ENCODE data around the gene SBF2.
"Not testable (repeated sequence)": the region's sequence is repeated elsewhere in the genome, so short reads cannot be mapped to it uniquely, and the experiment has no call there.

SBF2 gene

GRCh38 chr11:9969068-9969467, 325.0 kb downstream of the SBF2 start:
- no peaks in the 10 kb centered on the region for H3K4me1 Mint-ChIP-seq (ENCODE audit: low read depth)
- no peak overlapping the region for H3K27ac Mint-ChIP-seq
- no peaks in the 10 kb centered on the region for H3K27me3 Mint-ChIP-seq
- H3K4me3 Mint-ChIP-seq: no peak overlapping the region
- H3K9me3 Mint-ChIP-seq (ENCODE audit: low read depth): no peaks in the 10 kb centered on the region
- peaks cover 4% of the 10 kb centered on the region for H3K36me3 Mint-ChIP-seq

GRCh38 chr11:9962722-9963121, 331.3 kb downstream of the SBF2 start:
- H3K9me3 Mint-ChIP-seq (ENCODE audit: low read depth): no peaks in the 10 kb centered on the region
- peaks cover 20% of the 10 kb centered on the region for H3K36me3 Mint-ChIP-seq
- H3K27me3 Mint-ChIP-seq: no peaks in the 10 kb centered on the region
- no peaks in the 10 kb centered on the region for H3K4me1 Mint-ChIP-seq (ENCODE audit: low read depth)
- H3K27ac Mint-ChIP-seq: no peak overlapping the region
- H3K4me3 Mint-ChIP-seq: no peak overlapping the region

GRCh38 chr11:9957072-9957471, 336.9 kb downstream of the SBF2 start:
- no peaks in the 10 kb centered on the region for H3K27me3 Mint-ChIP-seq
- no peak overlapping the region for H3K27ac Mint-ChIP-seq
- H3K4me1 Mint-ChIP-seq (ENCODE audit: low read depth): no peaks in the 10 kb centered on the region
- no peak overlapping the region for H3K4me3 Mint-ChIP-seq
- H3K36me3 Mint-ChIP-seq: peaks cover 18% of the 10 kb centered on the region
- H3K9me3 Mint-ChIP-seq (ENCODE audit: low read depth): no peaks in the 10 kb centered on the region

- no peaks in the 10 kb centered on the region for H3K9me3 Mint-ChIP-seq (ENCODE audit: low read depth)
- H3K4me1 Mint-ChIP-seq (ENCODE audit: low read depth): no peaks in the 10 kb centered on the region
- no peak overlapping the region for H3K4me3 Mint-ChIP-seq
- H3K27ac Mint-ChIP-seq: no peak overlapping the region
- H3K36me3 Mint-ChIP-seq: peaks cover 18% of the 10 kb centered on the region
- no peaks in the 10 kb centered on the region for H3K27me3 Mint-ChIP-seq
These were observed 337.5 kb downstream of the SBF2 start for GRCh38 chr11:9956483-9956882.

- Mint-ChIP-seq H3K27ac (no peak overlapping the region), H3K36me3 (peaks cover 16% of the 10 kb centered on the region), H3K4me3 (no peak overlapping the region), H3K27me3 (no peaks in the 10 kb centered on the region), H3K4me1 (ENCODE audit: low read depth) (no peaks in the 10 kb centered on the region), H3K9me3 (ENCODE audit: low read depth) (no peaks in the 10 kb centered on the region)
These were observed 338.6 kb downstream of the SBF2 start for GRCh38 chr11:9955391-9955790.

GRCh38 chr11:9953994-9954626, 339.9 kb downstream of the SBF2 start:
- Mint-ChIP-seq H3K9me3 (ENCODE audit: low read depth) (no peaks in the 10 kb centered on the region), H3K27ac (no peak overlapping the region), H3K4me1 (ENCODE audit: low read depth) (no peaks in the 10 kb centered on the region), H3K4me3 (no peak overlapping the region), H3K27me3 (no peaks in the 10 kb centered on the region), H3K36me3 (peaks cover 5% of the 10 kb centered on the region)

- peaks cover 2% of the 10 kb centered on the region for H3K36me3 Mint-ChIP-seq
- no peaks in the 10 kb centered on the region for H3K9me3 Mint-ChIP-seq (ENCODE audit: low read depth)
- no peak overlapping the region for H3K4me3 Mint-ChIP-seq
- no peaks in the 10 kb centered on the region for H3K4me1 Mint-ChIP-seq (ENCODE audit: low read depth)
- H3K27ac Mint-ChIP-seq: peak overlapping the region; percentile 17
- no peaks in the 10 kb centered on the region for H3K27me3 Mint-ChIP-seq
These were observed 341.4 kb downstream of the SBF2 start for GRCh38 chr11:9952511-9953196.

- Mint-ChIP-seq H3K4me1 (ENCODE audit: low read depth) (no peaks in the 10 kb centered on the region), H3K36me3 (peaks cover 6% of the 10 kb centered on the region), H3K27ac (no peak overlapping the region)
These were observed 342.2 kb downstream of the SBF2 start for GRCh38 chr11:9951807-9952206.

GRCh38 chr11:9950462-9950861, 343.6 kb downstream of the SBF2 start:
- Mint-ChIP-seq H3K4me1 (ENCODE audit: low read depth) (no peaks in the 10 kb centered on the region), H3K36me3 (peaks cover 13% of the 10 kb centered on the region), H3K27ac (no peak overlapping the region), H3K27me3 (no peaks in the 10 kb centered on the region), H3K9me3 (ENCODE audit: low read depth) (no peaks in the 10 kb centered on the region), H3K4me3 (no peak overlapping the region)

More at GRCh38 chr11:9951807-9952206, 342.2 kb downstream of the SBF2 start:
- no peaks in the 10 kb centered on the region for H3K9me3 Mint-ChIP-seq (ENCODE audit: low read depth)
- H3K4me3 Mint-ChIP-seq: no peak overlapping the region
- no peaks in the 10 kb centered on the region for H3K27me3 Mint-ChIP-seq

GRCh38 chr11:9947231-9947864, 346.7 kb downstream of the SBF2 start:
- no peak overlapping the region for H3K4me3 Mint-ChIP-seq
- peaks cover 13% of the 10 kb centered on the region for H3K36me3 Mint-ChIP-seq
- no peaks in the 10 kb centered on the region for H3K27me3 Mint-ChIP-seq
- H3K9me3 Mint-ChIP-seq (ENCODE audit: low read depth): no peaks in the 10 kb centered on the region
- no peaks in the 10 kb centered on the region for H3K4me1 Mint-ChIP-seq (ENCODE audit: low read depth)
- H3K27ac Mint-ChIP-seq: no peak overlapping the region

- H3K4me3 Mint-ChIP-seq; H3K27ac Mint-ChIP-seq; H3K27me3 Mint-ChIP-seq; H3K9me3 Mint-ChIP-seq (ENCODE audit: low read depth); H3K4me1 Mint-ChIP-seq (ENCODE audit: low read depth): not testable (repeated sequence)
- H3K36me3 Mint-ChIP-seq: peaks cover 13% of the 10 kb centered on the region
These were observed 348.3 kb downstream of the SBF2 start for GRCh38 chr11:9945680-9946079.

- no peaks in the 10 kb centered on the region for H3K9me3 Mint-ChIP-seq (ENCODE audit: low read depth)
- peaks cover 13% of the 10 kb centered on the region for H3K36me3 Mint-ChIP-seq
- H3K27ac Mint-ChIP-seq: no peak overlapping the region
- no peaks in the 10 kb centered on the region for H3K27me3 Mint-ChIP-seq
- H3K4me1 Mint-ChIP-seq (ENCODE audit: low read depth): no peaks in the 10 kb centered on the region
- no peak overlapping the region for H3K4me3 Mint-ChIP-seq
These were observed 350.5 kb downstream of the SBF2 start for GRCh38 chr11:9943386-9944110.

- Mint-ChIP-seq H3K4me1 (ENCODE audit: low read depth) (no peaks in the 10 kb centered on the region), H3K9me3 (ENCODE audit: low read depth) (no peaks in the 10 kb centered on the region), H3K36me3 (peaks cover 10% of the 10 kb centered on the region), H3K4me3 (no peak overlapping the region), H3K27ac (no peak overlapping the region), H3K27me3 (no peaks in the 10 kb centered on the region)
These were observed 352.0 kb downstream of the SBF2 start for GRCh38 chr11:9941991-9942390.

- H3K27ac Mint-ChIP-seq; H3K27me3 Mint-ChIP-seq; H3K9me3 Mint-ChIP-seq (ENCODE audit: low read depth); H3K36me3 Mint-ChIP-seq; H3K4me3 Mint-ChIP-seq; H3K4me1 Mint-ChIP-seq (ENCODE audit: low read depth): not testable (repeated sequence)
These were observed 354.9 kb downstream of the SBF2 start for GRCh38 chr11:9939150-9939549.

GRCh38 chr11:9936754-9937153, 357.3 kb downstream of the SBF2 start:
- Mint-ChIP-seq H3K4me3 (no peak overlapping the region), H3K27me3 (no peaks in the 10 kb centered on the region), H3K4me1 (ENCODE audit: low read depth) (no peaks in the 10 kb centered on the region), H3K27ac (no peak overlapping the region), H3K9me3 (ENCODE audit: low read depth) (peaks cover 5% of the 10 kb centered on the region), H3K36me3 (peaks cover 4% of the 10 kb centered on the region)
